DND-41 (cell line): ENCODE data around the gene ANKRD45.
"Not testable (repeated sequence)": the region's sequence is repeated elsewhere in the genome, so short reads cannot be mapped to it uniquely, and the experiment has no call there.

Experiments used
- CTCF ChIP-seq: IDR thresholded peaks from 2 replicates; pipeline ENCODE4 v1.5.1; 2012; ENCODE audit warnings: borderline replicate concordance, low read length, moderate library complexity, mild to moderate bottlenecking; ENCODE audit not compliant: poor library complexity, severe bottlenecking; ENCODE audit errors: extremely low read depth
- EZH2 ChIP-seq: IDR thresholded peaks from 3 replicates; pipeline ENCODE4 v1.6.1; 2012; ENCODE audit warnings: borderline replicate concordance, low read depth, mild to moderate bottlenecking, moderate library complexity, low read length, inconsistent platforms; ENCODE audit not compliant: severe bottlenecking

- not testable (repeated sequence) for TF ChIP-seq CTCF, EZH2
Observed at GRCh38 chr1:173683838-173684237, 14.2 kb upstream of the ANKRD45 start.
